NCI-H2081 (cell line): ENCODE results near the gene USP36.
"Not testable (repeated sequence)": the region's sequence is repeated elsewhere in the genome, so short reads cannot be mapped to it uniquely, and the experiment has no call there.

Experiments
- DNase-seq, 2 experiments: peaks; one replicate each; lab custom pipeline; 2025; lab: John Stamatoyannopoulos, UW

Gene USP36

DNA sequence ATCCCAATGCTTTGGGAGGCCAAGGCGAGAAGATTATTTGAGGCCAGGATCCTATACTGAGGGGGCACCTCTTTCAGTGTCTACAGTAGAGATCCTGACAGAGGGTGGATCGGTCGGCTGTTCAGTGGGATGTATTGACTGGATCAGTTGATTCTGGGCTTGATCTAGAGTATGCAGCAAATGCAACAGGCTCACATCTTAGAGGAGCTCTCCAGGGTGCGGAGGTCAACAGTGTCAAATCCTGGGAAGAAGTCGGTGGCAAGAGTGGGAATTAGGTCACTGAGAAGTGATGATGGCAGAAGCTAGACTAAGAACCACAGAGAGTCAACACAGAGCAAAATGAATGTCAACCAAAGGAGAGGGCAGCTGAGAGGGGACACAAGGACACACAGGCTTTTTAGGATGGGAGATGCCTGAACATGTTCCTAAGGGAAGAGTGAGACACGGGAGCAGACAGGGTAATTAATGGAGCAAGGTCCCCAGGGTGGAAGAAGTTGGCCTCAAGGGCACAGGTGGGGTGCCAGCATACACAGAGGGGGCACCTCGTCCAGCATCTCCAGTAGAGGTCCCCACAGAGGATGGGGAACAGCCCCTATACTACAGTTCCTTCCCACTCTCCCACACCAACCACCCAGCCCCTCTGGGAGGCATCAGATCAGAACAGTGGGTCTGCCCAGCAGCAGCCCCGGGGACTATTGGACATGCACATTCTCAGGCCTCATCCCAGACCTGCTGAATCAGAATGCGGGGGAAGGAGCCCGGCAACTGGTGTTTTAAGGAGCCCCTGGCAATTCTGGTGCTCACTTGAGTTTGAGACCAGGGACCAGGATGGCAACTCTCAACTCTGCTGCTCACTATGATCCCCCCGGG is 48.5 kb downstream of the USP36 start:
- no peak for DNase-seq

DNA sequence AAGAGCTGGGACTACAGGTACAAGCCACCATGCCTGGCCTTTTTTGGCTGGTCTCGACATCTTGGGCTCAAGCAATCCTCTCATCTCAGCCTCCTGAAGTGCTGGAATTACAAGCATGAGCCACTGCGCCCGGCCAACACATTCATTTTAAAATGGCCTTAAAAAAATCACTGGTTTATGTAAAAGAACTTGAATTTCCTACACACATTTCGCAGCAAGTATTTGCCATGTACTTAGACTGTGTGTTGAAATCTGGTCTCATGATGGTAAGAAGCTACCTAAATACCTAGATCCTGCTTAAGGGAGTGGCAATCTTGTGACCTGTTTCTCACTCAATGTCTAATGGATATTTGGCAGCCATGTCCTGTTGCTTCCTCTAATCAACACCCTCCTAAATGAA is 50.1 kb downstream of the USP36 start:
- no peak for DNase-seq

DNA sequence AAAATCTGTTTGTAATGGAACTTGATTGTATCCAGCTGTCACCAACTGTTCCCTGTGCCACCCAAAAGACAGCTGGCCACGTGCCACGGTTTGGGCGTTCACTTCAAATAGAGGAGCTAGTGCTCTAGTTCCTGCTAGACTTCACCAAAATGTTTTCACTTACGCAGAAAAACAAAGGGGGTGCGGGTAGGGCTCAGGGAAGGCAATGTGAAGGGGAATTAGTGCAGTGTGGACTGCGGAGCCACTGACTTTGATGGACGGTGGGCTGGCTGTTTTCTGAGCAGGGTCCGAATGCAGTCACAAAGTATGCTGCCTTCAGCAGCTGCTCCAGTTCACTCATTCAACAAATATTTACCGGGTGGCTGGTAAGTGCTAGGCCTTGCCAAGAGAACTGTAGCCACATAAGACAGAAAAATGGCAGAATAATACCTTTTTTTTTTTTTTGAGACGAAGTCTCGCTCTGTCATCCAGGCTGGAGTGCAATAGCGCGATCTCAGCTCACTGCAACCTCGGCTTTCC is 50.9 kb downstream of the USP36 start:
- peak; percentile 67 to 84 for DNase-seq

GRCh38 chr17:78789149-78789662 is 51.4 kb downstream of the USP36 start:
- DNase-seq: no peak

GRCh38 chr17:78788451-78788850 is 52.2 kb downstream of the USP36 start:
- DNase-seq: no peak

DNA sequence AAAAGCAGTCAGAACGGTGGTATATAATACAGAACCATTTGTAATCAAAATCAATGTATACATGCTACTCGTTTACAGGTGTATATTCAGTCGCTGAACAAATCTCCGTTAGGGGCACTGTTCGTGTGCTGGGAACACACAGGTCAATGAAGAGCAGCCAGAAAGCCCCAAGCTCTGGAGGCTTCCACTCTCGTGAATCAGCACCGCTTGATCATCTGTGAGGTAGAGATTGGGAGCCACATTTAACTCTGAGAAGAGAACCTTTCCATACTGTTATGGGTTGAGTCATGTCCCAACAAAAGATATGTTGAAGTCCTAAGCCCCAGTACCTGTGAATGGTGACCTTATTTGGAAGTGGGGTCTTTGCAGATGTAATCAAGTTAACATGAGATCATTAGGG is 53.2 kb downstream of the USP36 start:
- DNase-seq: no peak

DNA sequence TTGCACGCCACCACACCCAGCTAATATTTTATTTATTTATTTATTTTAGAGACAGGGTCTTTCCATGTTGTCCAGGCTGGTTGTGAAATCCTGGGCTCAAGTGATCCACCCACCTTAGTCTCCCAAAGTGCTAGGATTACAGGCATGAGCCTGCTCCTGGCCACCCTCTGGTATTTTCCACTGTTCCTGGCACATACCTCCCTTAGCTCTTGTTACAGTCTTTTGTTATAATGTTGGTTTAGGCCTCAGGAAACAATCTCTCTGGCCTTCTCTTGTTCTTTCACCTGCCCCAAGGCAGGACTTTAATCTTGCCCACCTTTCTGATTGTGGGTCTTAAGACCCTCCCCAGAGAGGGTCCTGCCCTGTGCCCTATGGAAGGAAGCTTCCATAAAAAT is 55.0 kb downstream of the USP36 start:
- DNase-seq: no peak

DNA sequence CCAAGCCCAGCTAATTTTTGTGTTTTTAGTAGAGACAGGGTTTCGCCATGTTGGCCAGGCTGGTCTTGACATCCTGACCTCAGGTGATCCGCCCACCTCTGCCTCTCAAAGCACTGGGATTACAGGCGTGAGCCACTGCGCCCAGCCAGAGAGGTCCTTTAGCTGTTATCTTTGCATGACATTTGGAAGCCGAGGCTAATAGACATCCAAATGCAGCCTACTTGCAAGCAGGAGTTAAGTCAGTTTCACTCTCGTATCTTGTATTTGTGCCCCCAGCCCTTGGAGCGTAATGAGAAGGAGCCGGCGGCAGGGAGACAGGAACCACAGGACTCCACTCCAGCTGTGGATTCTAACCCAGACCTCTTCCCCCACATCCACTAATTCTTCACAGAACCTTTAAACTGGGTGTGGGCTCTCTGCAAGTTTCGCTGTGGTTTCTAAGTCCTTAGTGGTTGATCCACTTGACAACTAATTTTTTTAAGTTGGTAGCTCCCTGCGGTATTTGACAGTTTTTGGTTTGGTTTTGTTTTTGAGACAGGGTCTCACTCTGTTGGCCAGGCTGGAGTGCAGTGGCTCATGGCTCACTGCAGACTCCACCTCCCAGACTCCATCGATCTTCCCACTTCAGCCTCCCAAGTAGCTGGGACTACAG is 55.5 kb downstream of the USP36 start:
- DNase-seq: no peak

- no peak for DNase-seq
Measured at GRCh38 chr17:78784352-78784751, 56.3 kb downstream of the USP36 start.

DNA sequence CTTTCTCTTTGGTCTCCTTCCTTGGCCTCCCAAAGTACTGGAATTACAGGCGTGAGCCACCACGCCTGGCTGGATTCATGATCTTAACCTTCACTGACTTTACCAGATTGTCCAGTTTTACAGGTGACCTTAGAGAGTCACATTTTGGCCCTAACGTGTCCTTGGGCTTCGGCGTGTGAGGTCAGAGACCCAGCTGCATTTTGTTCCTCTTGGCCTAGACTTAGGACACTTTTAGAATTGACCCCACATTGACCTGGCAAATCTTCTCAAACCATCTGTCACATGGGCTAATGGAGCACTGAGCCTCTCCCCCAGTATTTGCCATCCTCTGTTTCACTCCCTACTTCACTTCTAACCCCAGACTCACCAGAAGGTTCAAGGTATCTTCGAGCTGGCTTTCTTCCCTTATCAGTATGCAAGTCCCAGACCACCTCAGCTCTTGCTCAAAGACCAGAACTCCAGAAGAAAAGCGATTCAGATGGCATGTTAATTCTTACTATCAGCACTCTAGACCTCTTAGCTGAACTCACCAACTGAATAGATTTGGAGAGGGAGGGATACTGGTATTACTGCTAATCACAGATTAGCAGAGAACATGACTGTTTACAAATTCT is 56.8 kb downstream of the USP36 start:
- no peak for DNase-seq

- DNase-seq: no peak
Measured at GRCh38 chr17:78781893-78782304, 58.7 kb downstream of the USP36 start, which contains the start of gene CYTH1. Gene CYTH1 (minus strand): TSS chr17:78782273. CDS start chr17:78782223, 50 bp downstream.

DNA sequence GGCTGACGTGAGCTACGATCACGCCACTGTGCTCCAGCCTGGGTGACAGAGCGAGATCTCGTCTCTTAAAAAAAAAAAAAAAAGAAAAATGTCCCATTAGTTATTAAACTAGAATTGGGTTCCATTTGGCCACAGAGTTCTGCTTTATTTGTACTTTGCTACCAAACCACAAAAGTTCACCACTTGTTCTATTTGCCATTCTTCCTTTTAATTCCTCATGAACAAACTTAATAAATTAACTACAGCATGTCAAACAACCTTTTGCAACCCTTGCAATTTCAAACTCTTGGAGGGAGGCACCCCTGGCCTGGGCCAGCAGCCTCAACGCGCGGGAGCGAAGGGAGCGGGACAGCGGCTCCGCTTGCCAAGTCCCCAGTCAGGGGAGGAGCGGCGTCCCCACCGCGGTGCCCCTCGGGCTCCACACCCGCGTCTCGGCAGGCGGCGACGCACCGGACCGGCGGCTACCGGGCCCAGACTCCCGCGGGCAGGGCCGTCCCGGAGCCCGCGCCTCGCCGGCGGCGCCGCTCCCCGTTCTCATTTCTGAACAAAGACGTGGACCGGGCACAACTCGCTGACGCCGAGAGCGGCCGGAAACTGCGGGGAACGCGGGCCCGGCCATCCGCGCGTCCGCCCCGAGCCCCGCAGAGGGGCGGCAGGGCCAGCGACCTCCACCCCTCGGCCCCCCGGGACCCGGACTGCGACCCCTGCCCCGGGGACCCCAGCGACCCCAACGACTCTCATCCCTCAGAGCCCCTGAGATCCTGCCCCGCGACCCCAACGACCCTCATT is 59.3 kb downstream of the USP36 start:
- DNase-seq: peak; percentile 23 to 26

DNA sequence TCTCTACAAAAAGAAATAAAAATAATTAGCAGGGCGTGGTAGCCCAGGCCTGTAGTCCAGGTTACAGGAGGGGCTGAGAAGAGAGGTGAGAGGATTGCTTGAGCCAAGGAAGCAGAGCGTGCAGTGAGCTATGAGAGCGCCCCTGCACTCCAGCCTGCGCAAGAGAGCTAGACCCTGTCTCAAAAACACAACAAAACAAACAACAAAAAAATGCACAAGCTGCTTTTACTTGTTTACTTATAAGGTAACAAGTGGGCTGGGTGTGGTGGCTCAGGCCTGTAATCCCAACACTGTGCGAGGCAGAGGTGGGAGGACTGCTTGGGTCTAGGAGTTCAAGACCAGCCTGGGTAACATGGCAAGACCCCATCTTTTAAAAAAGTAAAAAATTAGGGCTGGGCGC is 60.3 kb downstream of the USP36 start:
- no peak for DNase-seq

DNA sequence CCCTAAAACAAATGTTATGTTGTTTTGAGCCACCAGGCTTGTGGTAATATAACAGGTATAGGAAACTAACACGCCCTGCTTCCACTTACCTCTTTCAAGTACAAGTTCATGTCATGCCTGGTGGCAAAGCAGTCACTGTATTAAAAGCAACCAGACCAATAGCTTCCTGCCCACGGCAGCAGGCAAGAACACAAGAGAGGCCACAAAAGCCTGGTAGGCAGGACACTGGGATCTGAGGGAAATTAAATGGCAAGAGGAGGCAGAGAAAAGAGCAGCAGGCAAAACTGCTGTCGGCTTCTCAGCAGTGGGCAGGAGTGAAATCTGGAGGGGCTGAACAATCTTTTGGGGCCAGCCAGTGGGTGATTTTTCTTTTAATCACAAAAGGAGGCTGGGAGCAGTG is 60.8 kb downstream of the USP36 start:
- DNase-seq: no peak

DNA sequence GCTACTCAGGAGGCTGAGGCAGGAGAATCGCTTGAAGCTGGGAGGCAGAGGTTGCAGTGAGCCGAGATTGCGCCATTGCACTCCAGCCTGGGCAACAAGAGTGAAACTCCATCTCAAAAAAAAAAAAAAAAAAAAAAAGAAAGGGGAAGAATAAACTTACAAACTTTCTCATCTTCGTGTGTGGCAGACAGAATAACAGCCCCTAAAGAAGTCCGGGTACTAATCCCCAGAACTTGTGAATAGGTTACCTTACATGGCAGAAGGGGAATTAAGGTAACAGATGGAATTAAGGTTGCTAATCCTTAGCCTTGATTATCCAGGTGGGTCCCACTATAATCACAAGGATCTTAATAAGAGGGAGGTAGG is 61.3 kb downstream of the USP36 start:
- not testable (repeated sequence) for DNase-seq

DNA sequence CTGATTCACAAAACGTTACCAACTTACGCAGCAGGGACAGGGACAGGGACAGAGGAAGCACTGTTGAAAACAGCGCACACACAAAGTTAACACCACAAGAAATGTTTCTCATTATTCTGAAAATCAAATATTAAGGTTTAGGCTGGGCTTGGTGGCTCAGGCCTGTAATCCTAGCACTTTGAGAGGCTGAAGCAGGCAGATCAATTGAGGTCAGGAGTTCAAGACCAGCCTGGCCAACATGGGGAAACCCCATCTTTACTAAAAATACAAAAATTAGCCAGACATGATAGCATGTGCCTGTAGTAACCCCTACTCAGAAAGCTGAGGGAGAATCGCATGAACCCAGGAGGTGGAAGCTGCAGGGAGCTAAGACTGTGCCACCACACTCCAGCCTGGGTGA is 62.7 kb downstream of the USP36 start:
- no peak for DNase-seq

- no peak for DNase-seq
Measured at GRCh38 chr17:78774956-78775571, 65.5 kb downstream of the USP36 start.

DNA sequence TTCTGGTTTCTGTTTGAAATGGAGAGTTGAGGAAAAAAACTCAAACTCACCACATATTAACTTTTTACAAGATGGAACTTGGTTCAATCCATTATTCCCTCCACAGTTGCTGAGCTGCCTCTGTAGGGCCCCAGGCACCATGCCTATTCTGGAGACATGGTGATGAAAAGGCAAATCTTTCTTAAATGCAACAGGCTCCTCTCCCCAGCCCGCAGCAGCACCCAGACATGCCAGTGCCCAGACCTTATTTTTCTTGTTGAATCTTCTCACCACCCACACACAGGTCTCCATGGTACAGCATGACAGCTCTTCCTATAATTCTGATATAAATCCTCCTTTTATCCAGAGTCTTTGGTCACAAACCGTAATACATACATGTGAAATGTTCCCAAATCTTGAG is 66.2 kb downstream of the USP36 start:
- no peak for DNase-seq

DNA sequence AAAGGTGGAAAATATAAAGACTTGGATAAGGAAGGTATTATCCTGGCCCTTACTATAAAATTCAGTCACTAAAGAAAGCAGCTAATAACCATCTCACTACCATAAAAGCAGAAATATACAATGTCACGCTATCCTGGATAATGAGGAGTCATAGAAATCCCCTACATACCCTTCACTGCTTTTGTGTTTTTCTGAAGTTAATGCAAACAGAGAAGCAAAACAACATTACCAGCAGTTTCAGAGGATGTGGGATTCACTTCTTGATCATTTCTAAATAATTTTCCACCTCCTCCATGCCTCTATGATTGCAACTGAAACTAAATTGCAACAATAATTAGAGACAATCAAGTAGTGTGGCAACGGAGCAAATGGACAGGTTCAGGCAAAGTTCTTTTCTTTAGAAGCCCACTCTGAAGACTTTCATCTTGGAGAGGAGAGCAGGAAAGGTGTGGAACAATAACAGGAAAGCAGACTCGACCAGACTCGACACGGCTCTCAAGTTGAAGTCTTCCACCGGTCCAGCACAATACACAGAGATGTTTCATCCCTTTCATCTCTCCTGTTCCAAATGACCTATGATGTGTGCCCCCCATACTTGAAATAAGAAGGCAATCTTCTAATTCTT is 68.7 kb downstream of the USP36 start:
- DNase-seq: no peak

GRCh38 chr17:78769196-78769773 is 71.3 kb downstream of the USP36 start:
- no peak for DNase-seq
